CD4-positive, alpha-beta T cell treated with Interleukin-15 for 1 hour (primary cell): ENCODE measurements around the gene MAGI3.

Experiments used
- DNase-seq: peaks from one replicate; pipeline ENCODE4 v3.0.0-alpha.2; 2020

Gene MAGI3

GRCh38 chr1:113663165-113663951 lies 273.0 kb downstream of the MAGI3 start:
- DNase-seq, result no peak

GRCh38 chr1:113665071-113665470 lies 274.8 kb downstream of the MAGI3 start:
- no peak for DNase-seq

GRCh38 chr1:113666126-113666525 lies 275.8 kb downstream of the MAGI3 start:
- DNase-seq, result no peak

GRCh38 chr1:113669988-113670387 lies 279.7 kb downstream of the MAGI3 start:
- DNase-seq, result no peak

- DNase-seq, result no peak
Observed at GRCh38 chr1:113670650-113671049, 280.3 kb downstream of the MAGI3 start.

- no peak for DNase-seq
Observed at GRCh38 chr1:113672491-113672890, 282.2 kb downstream of the MAGI3 start.

- DNase-seq, result no peak
Observed at GRCh38 chr1:113674591-113674990, 284.3 kb downstream of the MAGI3 start.

GRCh38 chr1:113675302-113675701 lies 285.0 kb downstream of the MAGI3 start:
- no peak for DNase-seq

GRCh38 chr1:113676524-113676923 lies 286.2 kb downstream of the MAGI3 start:
- DNase-seq, result no peak

GRCh38 chr1:113677250-113678158 lies 287.2 kb downstream of the MAGI3 start:
- DNase-seq, result no peak

- no peak for DNase-seq
Observed at GRCh38 chr1:113678159-113678469, 287.8 kb downstream of the MAGI3 start.

GRCh38 chr1:113681596-113682337 lies 291.5 kb downstream of the MAGI3 start:
- no peak for DNase-seq

GRCh38 chr1:113683384-113684152 lies 293.3 kb downstream of the MAGI3 start:
- no peak for DNase-seq

- no peak for DNase-seq
Observed at GRCh38 chr1:113684153-113684541, 293.8 kb downstream of the MAGI3 start.

- no peak for DNase-seq
Observed at GRCh38 chr1:113686891-113687618, 296.7 kb downstream of the MAGI3 start.

- no peak for DNase-seq
Observed at GRCh38 chr1:113691184-113691583, 300.9 kb downstream of the MAGI3 start.

GRCh38 chr1:113692342-113692741 lies 302.0 kb downstream of the MAGI3 start:
- DNase-seq, result no peak

- no peak for DNase-seq
Observed at GRCh38 chr1:113692824-113693431, 302.6 kb downstream of the MAGI3 start.

GRCh38 chr1:113694910-113695309 lies 304.6 kb downstream of the MAGI3 start:
- no peak for DNase-seq

- no peak for DNase-seq
Observed at GRCh38 chr1:113701429-113701828, 311.1 kb downstream of the MAGI3 start.

GRCh38 chr1:113714606-113715269 lies 324.4 kb downstream of the MAGI3 start:
- DNase-seq, result no peak
